ENCODE measurements around the gene AGBL5.
A peak's percentile ranks its signal among the peaks of the same experiment; 100 is the strongest.
"Not testable (repeated sequence)": the region's sequence is repeated elsewhere in the genome, so short reads cannot be mapped to it uniquely, and the experiment has no call there.

AGBL5 gene

GRCh38 chr2:27094353-27094984, 43.0 kb downstream of the AGBL5 start:
- Mint-ChIP-seq H3K27ac (no peak overlapping the region), H3K4me1 (peaks cover 10% of the 10 kb centered on the region), H3K27me3 (no peaks in the 10 kb centered on the region), H3K36me3 (ENCODE audit: low read depth) (no peaks in the 10 kb centered on the region), H3K9me3 (no peaks in the 10 kb centered on the region), H3K4me3 (no peak overlapping the region)
- ATAC-seq (no peak), DNase-seq (no peak)

- no peaks in the 10 kb centered on the region for H3K27me3 Mint-ChIP-seq
These were observed 43.9 kb downstream of the AGBL5 start for GRCh38 chr2:27095427-27095744.

GRCh38 chr2:27095745-27096651, 44.5 kb downstream of the AGBL5 start:
- peak overlapping the region; percentile 29 for H3K4me3 Mint-ChIP-seq
- H3K9me3 Mint-ChIP-seq, result no peaks in the 10 kb centered on the region
- peaks cover 10% of the 10 kb centered on the region for H3K4me1 Mint-ChIP-seq
- H3K27me3 Mint-ChIP-seq, result no peaks in the 10 kb centered on the region
- ATAC-seq (peak; percentile 63), DNase-seq (peak; percentile 43)
- peak overlapping the region; percentile 42 for H3K27ac Mint-ChIP-seq
- H3K36me3 Mint-ChIP-seq (ENCODE audit: low read depth), result no peaks in the 10 kb centered on the region

More at GRCh38 chr2:27095427-27095744, 43.9 kb downstream of the AGBL5 start:
- Mint-ChIP-seq H3K4me1 (peaks cover 10% of the 10 kb centered on the region), H3K36me3 (ENCODE audit: low read depth) (no peaks in the 10 kb centered on the region), H3K4me3 (no peak overlapping the region), H3K27ac (no peak overlapping the region), H3K9me3 (no peaks in the 10 kb centered on the region)
- ATAC-seq (no peak), DNase-seq (no peak)

GRCh38 chr2:27096748-27097297, 45.4 kb downstream of the AGBL5 start:
- Mint-ChIP-seq H3K27ac (peak overlapping the region; percentile 42), H3K27me3 (no peaks in the 10 kb centered on the region), H3K4me3 (no peak overlapping the region), H3K36me3 (ENCODE audit: low read depth) (no peaks in the 10 kb centered on the region), H3K4me1 (peaks cover 10% of the 10 kb centered on the region), H3K9me3 (no peaks in the 10 kb centered on the region)
- ATAC-seq (no peak), DNase-seq (no peak)

- H3K27ac Mint-ChIP-seq, result no peak overlapping the region
- ATAC-seq (no peak), DNase-seq (no peak)
- no peaks in the 10 kb centered on the region for H3K27me3 Mint-ChIP-seq
- no peak overlapping the region for H3K4me3 Mint-ChIP-seq
- peaks cover 10% of the 10 kb centered on the region for H3K4me1 Mint-ChIP-seq
- no peaks in the 10 kb centered on the region for H3K9me3 Mint-ChIP-seq
- no peaks in the 10 kb centered on the region for H3K36me3 Mint-ChIP-seq (ENCODE audit: low read depth)
These were observed 45.9 kb downstream of the AGBL5 start for GRCh38 chr2:27097341-27097740.

GRCh38 chr2:27099334-27099955, 48.0 kb downstream of the AGBL5 start:
- no peaks in the 10 kb centered on the region for H3K36me3 Mint-ChIP-seq (ENCODE audit: low read depth)
- H3K4me3 Mint-ChIP-seq, result no peak overlapping the region
- no peak overlapping the region for H3K27ac Mint-ChIP-seq
- peaks cover 2% of the 10 kb centered on the region for H3K27me3 Mint-ChIP-seq
- H3K9me3 Mint-ChIP-seq, result no peaks in the 10 kb centered on the region
- peaks cover 10% of the 10 kb centered on the region for H3K4me1 Mint-ChIP-seq
- no peak for DNase-seq
- no peak for ATAC-seq

- Mint-ChIP-seq H3K36me3 (ENCODE audit: low read depth) (no peaks in the 10 kb centered on the region), H3K9me3 (no peaks in the 10 kb centered on the region), H3K27ac (no peak overlapping the region), H3K27me3 (peaks cover 2% of the 10 kb centered on the region), H3K4me1 (peaks cover 10% of the 10 kb centered on the region), H3K4me3 (no peak overlapping the region)
- DNase-seq (no peak), ATAC-seq (no peak)
These were observed 48.6 kb downstream of the AGBL5 start for GRCh38 chr2:27100036-27100435.

- no peak for ATAC-seq
- Mint-ChIP-seq H3K27ac (no peak overlapping the region), H3K27me3 (peaks cover 4% of the 10 kb centered on the region), H3K4me3 (no peak overlapping the region), H3K4me1 (no peaks in the 10 kb centered on the region), H3K36me3 (ENCODE audit: low read depth) (no peaks in the 10 kb centered on the region), H3K9me3 (no peaks in the 10 kb centered on the region)
- no peak for DNase-seq
These were observed 50.9 kb downstream of the AGBL5 start for GRCh38 chr2:27102329-27102728.

- H3K9me3 Mint-ChIP-seq, result no peaks in the 10 kb centered on the region
- no peak overlapping the region for H3K4me3 Mint-ChIP-seq
- no peaks in the 10 kb centered on the region for H3K4me1 Mint-ChIP-seq
- no peaks in the 10 kb centered on the region for H3K36me3 Mint-ChIP-seq (ENCODE audit: low read depth)
- no peak overlapping the region for H3K27ac Mint-ChIP-seq
- peaks cover 6% of the 10 kb centered on the region for H3K27me3 Mint-ChIP-seq
- DNase-seq (no peak), ATAC-seq (no peak)
These were observed 54.5 kb downstream of the AGBL5 start for GRCh38 chr2:27105981-27106380.

- no peaks in the 10 kb centered on the region for H3K36me3 Mint-ChIP-seq (ENCODE audit: low read depth)
- no peak overlapping the region for H3K27ac Mint-ChIP-seq
These were observed 56.8 kb downstream of the AGBL5 start for GRCh38 chr2:27108221-27108620.

GRCh38 chr2:27109083-27109482, 57.6 kb downstream of the AGBL5 start:
- Mint-ChIP-seq H3K27ac (no peak overlapping the region), H3K27me3 (peaks cover 4% of the 10 kb centered on the region), H3K4me1 (no peaks in the 10 kb centered on the region), H3K4me3 (no peak overlapping the region), H3K36me3 (ENCODE audit: low read depth) (no peaks in the 10 kb centered on the region), H3K9me3 (no peaks in the 10 kb centered on the region)
- ATAC-seq, result no peak
- DNase-seq, result no peak

More at GRCh38 chr2:27108221-27108620, 56.8 kb downstream of the AGBL5 start:
- H3K27me3 Mint-ChIP-seq, result peaks cover 6% of the 10 kb centered on the region
- no peak overlapping the region for H3K4me3 Mint-ChIP-seq
- ATAC-seq (no peak), DNase-seq (no peak)
- H3K4me1 Mint-ChIP-seq, result no peaks in the 10 kb centered on the region
- H3K9me3 Mint-ChIP-seq, result no peaks in the 10 kb centered on the region

GRCh38 chr2:27110603-27111352, 59.3 kb downstream of the AGBL5 start:
- not testable (repeated sequence) for H3K27me3 Mint-ChIP-seq; H3K4me1 Mint-ChIP-seq; H3K36me3 Mint-ChIP-seq (ENCODE audit: low read depth); H3K9me3 Mint-ChIP-seq; ATAC-seq; H3K4me3 Mint-ChIP-seq; DNase-seq; H3K27ac Mint-ChIP-seq

- H3K9me3 Mint-ChIP-seq; H3K27me3 Mint-ChIP-seq; DNase-seq; ATAC-seq; H3K27ac Mint-ChIP-seq; H3K4me3 Mint-ChIP-seq; H3K4me1 Mint-ChIP-seq; H3K36me3 Mint-ChIP-seq (ENCODE audit: low read depth): not testable (repeated sequence)
These were observed 60.1 kb downstream of the AGBL5 start for GRCh38 chr2:27111392-27112078.

- no peaks in the 10 kb centered on the region for H3K9me3 Mint-ChIP-seq
- no peak for ATAC-seq
- H3K27me3 Mint-ChIP-seq, result peaks cover 27% of the 10 kb centered on the region
These were observed 64.1 kb downstream of the AGBL5 start for GRCh38 chr2:27115519-27115918.

More at GRCh38 chr2:27115519-27115918, 64.1 kb downstream of the AGBL5 start:
- H3K4me3 Mint-ChIP-seq, result no peak overlapping the region
- H3K27ac Mint-ChIP-seq, result no peak overlapping the region
- H3K4me1 Mint-ChIP-seq, result peaks cover 12% of the 10 kb centered on the region
- H3K36me3 Mint-ChIP-seq (ENCODE audit: low read depth), result no peaks in the 10 kb centered on the region
- no peak for DNase-seq
